Measurements from ENCODE around the gene RPAP3.

The RPAP3 gene

GRCh38 chr12:47611906-47612305 lies 93.9 kb downstream of the RPAP3 start:
- H3K4me1 ChIP-seq (ENCODE audit: low read depth, poor library complexity, severe bottlenecking), result no peaks in the 10 kb centered on the region
- no peaks in the 10 kb centered on the region for H3K79me2 ChIP-seq (ENCODE audit: insufficient read depth, low read depth)
- no peak overlapping the region for H3K4me2 ChIP-seq
- H4K20me1 ChIP-seq (ENCODE audit: insufficient read depth), result no peaks in the 10 kb centered on the region
- H2AFZ ChIP-seq (ENCODE audit: low read depth), result no peak overlapping the region
- no peak overlapping the region for H3K27ac ChIP-seq
- no peak overlapping the region for H3K9ac ChIP-seq
- no peaks in the 10 kb centered on the region for H3K36me3 ChIP-seq (ENCODE audit: insufficient read depth)
- no peak overlapping the region for H3K4me3 ChIP-seq (IDR thresholded peaks at IDR 0.05; ENCODE audit: insufficient read depth, low read depth, low read length)
- H3K27me3 ChIP-seq (ENCODE audit: insufficient read depth, low read depth), result no peaks in the 10 kb centered on the region
- TF ChIP-seq CTCF (conservative IDR thresholded peaks at IDR 0.05; ENCODE audit: low read depth, low read length), result no peak
